ENCODE results near the gene MARS1.

MARS1 gene

DNA sequence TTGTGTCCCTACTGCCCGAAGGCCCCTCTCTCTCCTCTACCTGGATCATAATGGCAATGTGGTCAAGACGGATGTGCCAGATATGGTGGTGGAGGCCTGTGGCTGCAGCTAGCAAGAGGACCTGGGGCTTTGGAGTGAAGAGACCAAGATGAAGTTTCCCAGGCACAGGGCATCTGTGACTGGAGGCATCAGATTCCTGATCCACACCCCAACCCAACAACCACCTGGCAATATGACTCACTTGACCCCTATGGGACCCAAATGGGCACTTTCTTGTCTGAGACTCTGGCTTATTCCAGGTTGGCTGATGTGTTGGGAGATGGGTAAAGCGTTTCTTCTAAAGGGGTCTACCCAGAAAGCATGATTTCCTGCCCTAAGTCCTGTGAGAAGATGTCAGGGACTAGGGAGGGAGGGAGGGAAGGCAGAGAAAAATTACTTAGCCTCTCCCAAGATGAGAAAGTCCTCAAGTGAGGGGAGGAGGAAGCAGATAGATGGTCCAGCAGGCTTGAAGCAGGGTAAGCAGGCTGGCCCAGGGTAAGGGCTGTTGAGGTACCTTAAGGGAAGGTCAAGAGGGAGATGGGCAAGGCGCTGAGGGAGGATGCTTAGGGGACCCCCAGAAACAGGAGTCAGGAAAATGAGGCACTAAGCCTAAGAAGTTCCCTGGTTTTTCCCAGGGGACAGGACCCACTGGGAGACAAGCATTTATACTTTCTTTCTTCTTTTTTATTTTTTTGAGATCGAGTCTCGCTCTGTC is 31.0 kb upstream of the MARS1 start:
- FAIRE-seq (no peak), DNase-seq (ENCODE audit: low spot score) (no peak)

DNA sequence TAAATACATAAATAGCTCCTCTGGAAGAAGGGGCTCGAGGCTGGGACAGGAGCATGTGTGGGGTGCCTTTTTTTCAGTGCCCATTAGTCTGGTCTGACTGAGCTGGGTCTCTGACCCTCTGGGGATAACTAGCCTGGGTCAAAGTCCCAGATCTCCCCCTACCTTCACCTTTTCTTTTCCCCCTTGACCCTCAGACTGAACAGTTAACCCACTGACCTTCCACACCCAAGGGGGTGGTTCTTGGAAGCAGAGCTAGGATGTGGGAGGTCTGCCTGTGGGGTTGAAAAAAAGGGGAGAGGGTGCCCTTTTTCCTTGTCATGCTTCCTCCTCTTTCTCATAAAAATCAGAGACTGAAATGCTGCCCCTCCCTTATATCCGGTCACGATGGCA is 29.2 kb upstream of the MARS1 start:
- DNase-seq (ENCODE audit: low spot score) = no peak

DNA sequence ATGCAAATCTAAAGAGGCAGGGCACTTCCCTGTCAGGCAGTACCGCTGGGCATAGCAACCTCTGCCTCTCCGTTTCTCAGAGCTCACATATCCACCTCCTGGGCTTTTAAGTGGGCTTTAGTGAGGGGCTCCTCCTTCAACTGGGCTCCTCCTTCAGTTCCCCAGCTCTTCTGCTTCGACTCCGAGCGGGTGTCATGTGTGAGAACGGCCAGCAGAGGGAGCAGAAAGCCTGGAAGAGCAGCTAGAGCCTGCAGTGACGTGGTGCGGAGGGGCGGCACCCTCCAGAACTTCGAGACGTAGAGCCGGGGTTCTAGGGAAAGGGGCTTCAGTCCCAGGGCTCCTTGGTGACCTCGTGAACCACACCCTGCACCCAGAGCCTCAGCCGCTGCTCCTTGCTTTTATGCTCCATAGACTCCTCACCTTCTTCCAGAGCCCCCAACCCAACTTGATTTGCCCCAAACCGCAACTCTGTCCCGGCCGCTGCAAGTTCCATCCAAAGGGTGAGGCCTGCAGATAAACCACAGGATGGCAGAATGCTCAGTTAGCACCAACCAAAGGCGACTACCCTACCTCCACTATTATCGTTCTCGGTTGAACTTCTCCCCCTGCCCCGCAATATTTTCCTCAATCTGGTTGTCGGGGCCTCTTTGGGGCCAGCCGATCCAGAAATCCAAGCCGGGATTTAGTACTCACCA is 28.7 kb upstream of the MARS1 start:
- DNase-seq (ENCODE audit: low spot score) = peak; percentile 90
- no peak for FAIRE-seq

More for the DNA sequence above, 29.2 kb upstream of the MARS1 start:
- no peak for FAIRE-seq

DNA sequence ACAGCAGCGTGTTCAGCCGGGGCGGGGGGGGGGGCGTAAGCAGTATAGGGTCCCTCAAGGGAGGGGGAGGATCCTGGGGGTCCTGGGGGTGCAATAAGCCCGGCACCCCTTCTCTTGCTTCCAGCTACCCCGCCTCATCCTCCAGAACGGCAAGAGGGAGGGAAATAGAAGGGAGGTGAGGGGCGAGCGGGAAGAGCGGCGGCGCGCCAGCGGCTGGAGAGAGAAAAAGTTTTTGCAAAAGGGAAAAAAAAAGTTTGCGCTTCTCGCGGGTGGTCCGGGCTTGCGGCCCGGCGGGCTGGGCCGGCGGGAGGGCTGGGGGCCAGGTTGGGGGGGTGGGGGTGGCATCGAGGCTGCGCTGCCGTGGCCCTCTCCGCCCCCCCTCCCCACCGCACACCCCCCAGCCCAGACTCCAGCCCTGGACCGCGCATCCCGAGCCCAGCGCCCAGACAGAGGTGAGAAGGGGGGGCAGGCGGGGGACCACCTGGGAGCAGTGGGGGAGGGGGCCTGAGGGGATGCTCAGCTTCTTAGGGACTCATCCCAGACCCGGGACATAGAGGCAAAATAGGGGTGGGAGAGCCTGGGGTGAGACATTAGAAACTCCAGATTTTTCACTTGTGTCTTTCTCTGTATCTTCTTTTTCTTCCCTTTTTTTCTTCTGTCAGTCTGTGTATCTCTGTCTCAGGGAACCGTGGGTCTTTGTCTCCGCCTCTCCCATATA is 28.0 kb upstream of the MARS1 start, which contains the start of gene GLI1:
TSS of gene GLI1 (plus strand) at position 36 of the 718 bp plus-strand sequence. CDS start 3,907 bp downstream, outside the sequence.
- FAIRE-seq (no peak), DNase-seq (ENCODE audit: low spot score) (no peak)

DNA sequence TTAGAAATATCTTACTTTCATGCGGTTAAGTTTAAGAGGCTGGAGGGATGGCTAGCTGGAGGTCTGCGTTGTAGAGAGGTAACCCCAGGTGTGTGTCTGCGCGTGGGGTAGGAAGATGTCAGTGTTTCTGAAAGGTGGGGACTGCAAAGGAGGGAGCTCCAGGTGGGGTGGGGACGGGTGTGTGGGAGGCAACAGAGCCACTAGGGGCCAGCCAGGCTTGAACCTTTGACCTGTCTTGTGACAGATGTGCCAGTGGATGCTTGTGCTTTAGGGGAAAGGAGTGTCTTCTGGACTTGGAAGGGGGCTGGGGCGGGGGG is 27.4 kb upstream of the MARS1 start:
- no peak for DNase-seq (ENCODE audit: low spot score)
- FAIRE-seq = no peak

DNA sequence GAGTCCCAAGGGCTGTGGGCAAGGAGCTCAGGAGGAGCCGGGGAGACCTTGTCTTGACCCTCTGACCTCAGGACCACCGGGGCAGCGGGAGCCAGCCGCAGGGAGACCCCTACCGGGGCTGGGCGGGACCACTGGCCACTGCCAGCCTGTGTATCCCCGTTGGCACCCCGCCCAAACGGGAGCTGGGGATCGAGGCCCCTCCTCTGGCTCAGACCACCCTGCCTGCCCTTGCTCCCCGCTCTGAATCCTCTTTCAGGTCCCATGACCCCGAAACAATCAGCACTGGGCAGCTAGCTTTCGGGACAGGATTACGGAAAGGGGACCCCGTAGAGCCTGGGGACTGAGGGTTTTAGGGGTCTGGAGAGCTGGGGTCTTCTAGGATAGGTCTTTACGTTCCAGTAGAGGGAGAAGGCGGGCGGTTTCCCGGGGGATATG is 27.0 kb upstream of the MARS1 start:
- no peak for DNase-seq (ENCODE audit: low spot score)
- no peak for FAIRE-seq

DNA sequence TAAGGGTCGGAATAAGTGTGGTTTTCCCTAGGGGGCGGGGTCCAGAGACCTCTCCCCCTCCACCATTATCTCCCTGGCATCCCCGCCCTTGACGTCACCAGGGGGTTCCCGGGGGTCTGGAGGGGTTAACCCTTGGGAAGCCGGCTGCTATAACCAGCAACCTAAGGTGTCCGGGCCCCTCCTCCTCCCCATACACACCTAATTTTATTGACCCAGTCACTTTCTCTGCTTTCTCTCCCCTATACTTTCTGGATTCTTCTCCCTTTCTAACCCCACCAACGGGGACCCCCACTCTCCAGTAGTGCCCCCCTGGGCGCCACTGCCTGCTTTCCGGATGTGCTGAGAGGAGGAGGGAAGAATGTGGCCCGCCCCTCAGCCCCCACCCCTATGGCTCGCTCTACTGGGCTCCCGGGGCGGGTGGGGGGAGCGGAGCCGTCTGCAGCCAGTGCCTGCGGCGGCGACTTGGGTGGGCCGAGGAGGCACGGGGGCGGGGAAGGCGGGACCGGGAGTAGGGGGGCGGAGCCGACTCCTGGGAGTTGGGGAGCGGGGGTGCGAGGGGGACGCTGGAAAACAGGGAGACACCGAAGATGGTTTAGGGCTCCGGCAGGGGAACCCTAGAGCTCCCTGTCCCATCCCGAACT is 26.5 kb upstream of the MARS1 start:
- DNase-seq (ENCODE audit: low spot score) = no peak
- no peak for FAIRE-seq

DNA sequence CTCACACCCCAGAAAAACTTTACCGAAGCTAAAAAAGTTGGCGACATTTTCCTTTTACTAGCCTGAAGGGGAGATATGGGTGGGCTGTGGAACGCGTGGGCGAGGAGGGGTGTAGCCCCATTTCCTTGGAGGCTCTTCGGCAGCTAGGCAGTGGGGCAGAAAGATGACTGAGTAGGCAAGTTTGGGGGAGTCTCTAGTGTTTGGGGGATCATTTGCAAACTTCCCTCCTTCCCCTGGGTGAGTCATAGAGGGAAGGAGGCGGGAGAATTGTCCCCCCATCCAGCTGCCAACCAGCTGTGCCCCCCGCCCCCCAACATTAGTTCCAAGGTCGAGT is 26.0 kb upstream of the MARS1 start:
- DNase-seq (ENCODE audit: low spot score) = no peak
- FAIRE-seq = no peak

DNA sequence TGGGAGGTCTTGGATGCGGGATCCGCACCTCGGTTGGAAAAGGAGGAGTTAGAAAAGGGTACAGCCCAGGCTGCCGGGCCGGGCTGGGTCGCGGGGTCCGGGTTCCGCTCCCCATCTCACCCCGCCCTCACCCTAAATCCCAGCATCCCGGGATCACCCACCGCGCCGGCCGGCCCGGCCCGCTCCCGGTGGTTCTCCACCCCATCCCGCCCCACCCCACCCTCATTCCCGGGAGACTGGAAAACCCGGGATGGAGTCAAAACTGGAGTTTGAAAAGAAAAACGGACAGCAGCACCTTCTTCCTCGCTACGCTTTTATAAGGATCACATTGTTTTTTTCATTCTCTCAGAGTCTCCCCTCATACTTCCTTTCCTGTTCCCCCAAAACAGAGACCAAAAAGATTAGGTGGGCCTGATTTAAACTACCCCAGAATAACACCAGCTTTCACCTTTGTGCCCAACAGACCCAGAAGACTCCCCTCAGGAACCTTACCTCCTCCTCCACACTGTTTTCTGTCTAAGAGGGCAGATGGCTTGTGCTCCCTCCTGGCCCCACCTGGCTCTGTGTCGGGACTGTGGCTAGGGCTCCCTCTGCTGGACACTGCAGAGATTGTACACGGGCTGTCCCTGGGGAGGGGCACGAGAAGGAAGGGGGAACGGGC is 25.5 kb upstream of the MARS1 start:
- FAIRE-seq = no peak
- peak; percentile 79 for DNase-seq (ENCODE audit: low spot score)

DNA sequence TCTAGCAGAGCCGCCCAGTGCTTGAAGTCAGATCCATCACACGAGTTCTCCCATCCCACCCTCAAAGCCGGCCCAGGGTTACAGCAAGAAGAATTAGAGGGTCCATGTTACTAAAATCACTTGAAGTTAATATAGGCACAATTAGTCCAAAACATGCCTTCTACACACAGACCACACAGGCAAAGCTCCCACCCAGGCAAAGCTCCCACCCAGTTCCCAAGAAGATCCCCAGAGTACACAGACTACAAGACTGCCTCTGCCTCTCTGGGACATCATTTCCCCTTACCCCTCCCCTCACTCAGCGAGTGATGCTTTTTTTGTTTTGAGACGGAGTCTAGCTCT is 25.0 kb upstream of the MARS1 start:
- FAIRE-seq (no peak), DNase-seq (ENCODE audit: low spot score) (no peak)

DNA sequence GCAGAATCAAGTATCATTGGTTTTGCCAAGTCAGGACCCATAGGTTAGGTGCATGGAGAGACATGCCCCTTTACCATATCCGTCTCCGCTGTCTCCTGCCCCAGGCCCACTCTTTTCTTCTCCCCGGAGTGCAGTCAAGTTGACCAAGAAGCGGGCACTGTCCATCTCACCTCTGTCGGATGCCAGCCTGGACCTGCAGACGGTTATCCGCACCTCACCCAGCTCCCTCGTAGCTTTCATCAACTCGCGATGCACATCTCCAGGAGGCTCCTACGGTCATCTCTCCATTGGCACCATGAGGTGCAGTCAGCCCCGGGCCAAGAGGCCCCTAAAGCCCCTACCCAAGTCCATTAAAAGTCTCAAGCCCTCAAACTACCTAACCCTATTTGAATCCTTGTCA is 23.3 kb upstream of the MARS1 start:
- DNase-seq (ENCODE audit: low spot score) (no peak), FAIRE-seq (no peak)

DNA sequence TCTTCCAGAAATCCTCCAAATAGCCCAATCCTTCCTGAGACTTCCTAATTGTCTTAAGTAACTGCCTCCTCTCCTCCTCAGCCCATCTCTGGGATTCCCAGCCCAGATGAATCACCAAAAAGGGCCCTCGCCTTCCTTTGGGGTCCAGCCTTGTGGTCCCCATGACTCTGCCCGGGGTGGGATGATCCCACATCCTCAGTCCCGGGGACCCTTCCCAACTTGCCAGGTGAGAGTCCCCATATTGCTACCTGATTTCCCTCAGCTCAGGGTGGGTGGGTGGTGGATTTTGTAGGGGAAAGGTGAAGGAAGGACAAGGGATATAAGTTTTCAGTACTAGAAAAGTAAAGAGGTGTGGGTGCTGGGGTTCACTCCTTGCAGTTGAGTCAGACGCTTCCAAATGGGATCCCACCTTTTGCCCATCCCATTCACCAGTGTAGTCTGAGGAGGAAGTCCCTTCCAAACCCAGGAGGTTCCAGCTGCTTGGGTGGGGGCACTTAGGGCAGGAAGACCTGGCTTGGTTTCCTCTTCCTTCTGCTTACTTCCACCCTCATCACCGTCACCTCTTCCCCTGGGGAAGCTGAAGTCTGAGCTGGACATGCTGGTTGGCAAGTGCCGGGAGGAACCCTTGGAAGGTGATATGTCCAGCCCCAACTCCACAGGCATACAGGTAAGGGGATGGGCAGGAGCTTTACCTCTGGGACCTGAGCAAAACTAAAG is 22.7 kb upstream of the MARS1 start:
- FAIRE-seq = no peak
- DNase-seq (ENCODE audit: low spot score) = no peak

DNA sequence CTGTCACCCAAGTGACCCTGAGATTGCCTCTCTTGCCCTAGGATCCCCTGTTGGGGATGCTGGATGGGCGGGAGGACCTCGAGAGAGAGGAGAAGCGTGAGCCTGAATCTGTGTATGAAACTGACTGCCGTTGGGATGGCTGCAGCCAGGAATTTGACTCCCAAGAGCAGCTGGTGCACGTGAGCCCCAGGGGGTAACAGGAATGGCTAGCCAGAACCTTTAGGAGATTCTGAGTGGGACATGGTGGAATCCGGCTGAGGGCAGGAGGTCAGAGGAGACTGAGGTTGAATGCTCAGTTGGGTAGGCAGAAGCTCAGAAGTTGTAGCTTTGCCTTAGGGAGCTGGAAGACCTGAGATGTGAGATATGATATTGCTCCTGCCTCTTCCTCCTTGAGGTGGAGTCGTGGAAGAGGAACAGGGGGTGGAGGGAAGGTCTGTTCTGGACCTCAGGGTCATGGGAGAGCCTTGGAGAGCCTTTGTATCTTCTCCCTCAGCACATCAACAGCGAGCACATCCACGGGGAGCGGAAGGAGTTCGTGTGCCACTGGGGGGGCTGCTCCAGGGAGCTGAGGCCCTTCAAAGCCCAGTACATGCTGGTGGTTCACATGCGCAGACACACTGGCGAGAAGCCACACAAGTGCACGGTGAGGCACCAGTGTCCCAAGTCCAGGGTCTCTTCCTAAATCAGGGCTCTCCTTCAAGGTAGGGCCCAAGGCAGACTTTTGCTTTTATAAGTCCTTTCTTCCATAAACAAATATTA is 21.9 kb upstream of the MARS1 start:
- DNase-seq (ENCODE audit: low spot score) (no peak), FAIRE-seq (no peak)

DNA sequence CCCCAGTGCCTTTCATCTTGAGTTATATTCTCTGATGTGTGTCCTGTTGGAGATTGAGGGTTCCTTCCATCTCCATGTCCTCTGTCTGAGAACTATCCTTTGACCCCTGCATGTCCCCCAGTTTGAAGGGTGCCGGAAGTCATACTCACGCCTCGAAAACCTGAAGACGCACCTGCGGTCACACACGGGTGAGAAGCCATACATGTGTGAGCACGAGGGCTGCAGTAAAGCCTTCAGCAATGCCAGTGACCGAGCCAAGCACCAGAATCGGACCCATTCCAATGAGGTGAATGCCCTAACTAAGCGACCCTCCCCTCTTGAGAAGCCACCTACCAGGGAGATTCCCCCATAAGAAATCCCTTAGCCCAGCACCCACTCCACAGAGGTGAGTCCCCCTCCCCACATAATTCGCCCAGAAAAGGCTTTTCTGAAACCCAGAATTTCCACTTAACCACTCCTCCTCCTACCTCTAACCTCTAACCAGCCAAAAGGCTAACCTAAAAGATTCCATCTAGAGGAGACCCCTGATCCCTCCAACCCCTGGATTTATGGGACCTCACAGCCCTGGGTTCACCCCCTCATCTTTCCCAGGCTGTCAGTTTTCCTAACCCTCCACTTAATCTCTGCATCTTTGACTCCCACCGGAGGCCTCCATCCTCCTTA is 20.5 kb upstream of the MARS1 start:
- FAIRE-seq (no peak), DNase-seq (ENCODE audit: low spot score) (no peak)

DNA sequence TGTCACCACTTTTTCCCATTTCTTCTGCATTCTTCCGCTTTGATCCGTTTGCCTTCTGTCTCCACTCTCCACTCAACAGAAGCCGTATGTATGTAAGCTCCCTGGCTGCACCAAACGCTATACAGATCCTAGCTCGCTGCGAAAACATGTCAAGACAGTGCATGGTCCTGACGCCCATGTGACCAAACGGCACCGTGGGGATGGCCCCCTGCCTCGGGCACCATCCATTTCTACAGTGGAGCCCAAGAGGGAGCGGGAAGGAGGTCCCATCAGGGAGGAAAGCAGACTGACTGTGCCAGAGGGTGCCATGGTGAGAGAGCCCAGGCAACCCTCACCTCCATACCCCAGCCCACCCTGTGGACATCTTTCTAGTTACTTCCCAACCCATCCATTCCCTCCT is 20.0 kb upstream of the MARS1 start:
- FAIRE-seq (no peak), DNase-seq (ENCODE audit: low spot score) (no peak)

DNA sequence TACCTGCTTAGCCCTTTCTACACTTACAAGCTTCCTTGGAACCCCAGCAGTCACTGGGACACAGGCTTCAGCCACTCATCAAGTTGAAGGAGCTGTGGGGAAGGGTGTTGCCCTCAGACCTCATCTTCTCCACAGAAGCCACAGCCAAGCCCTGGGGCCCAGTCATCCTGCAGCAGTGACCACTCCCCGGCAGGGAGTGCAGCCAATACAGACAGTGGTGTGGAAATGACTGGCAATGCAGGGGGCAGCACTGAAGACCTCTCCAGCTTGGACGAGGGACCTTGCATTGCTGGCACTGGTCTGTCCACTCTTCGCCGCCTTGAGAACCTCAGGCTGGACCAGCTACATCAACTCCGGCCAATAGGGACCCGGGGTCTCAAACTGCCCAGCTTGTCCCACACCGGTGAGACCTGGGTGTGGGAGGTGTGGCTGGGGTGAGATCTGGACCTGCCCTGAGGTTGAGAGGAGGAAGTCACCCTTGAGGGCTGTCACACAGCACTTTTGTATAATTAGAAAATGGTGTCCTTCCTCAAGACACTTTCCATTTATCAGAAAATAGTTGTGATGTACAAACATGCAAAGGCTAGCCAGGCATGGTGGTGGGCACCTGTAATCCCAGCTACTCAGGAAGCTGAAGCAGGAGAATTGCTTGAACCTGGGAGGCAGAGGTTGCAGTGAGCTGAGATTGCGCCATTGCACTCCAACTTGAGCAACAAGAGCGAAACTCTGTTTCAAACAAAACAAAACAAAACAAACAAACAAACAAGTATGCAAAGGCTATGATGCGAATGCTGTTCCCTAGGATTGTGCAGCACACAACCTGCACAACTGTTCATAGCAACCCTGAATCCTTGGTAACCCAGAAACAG is 18.3 kb upstream of the MARS1 start:
- DNase-seq (ENCODE audit: low spot score) (no peak), FAIRE-seq (no peak)

DNA sequence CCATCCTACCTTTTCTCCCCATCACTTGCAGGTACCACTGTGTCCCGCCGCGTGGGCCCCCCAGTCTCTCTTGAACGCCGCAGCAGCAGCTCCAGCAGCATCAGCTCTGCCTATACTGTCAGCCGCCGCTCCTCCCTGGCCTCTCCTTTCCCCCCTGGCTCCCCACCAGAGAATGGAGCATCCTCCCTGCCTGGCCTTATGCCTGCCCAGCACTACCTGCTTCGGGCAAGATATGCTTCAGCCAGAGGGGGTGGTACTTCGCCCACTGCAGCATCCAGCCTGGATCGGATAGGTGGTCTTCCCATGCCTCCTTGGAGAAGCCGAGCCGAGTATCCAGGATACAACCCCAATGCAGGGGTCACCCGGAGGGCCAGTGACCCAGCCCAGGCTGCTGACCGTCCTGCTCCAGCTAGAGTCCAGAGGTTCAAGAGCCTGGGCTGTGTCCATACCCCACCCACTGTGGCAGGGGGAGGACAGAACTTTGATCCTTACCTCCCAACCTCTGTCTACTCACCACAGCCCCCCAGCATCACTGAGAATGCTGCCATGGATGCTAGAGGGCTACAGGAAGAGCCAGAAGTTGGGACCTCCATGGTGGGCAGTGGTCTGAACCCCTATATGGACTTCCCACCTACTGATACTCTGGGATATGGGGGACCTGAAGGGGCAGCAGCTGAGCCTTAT is 17.4 kb upstream of the MARS1 start:
- FAIRE-seq (no peak), DNase-seq (ENCODE audit: low spot score) (no peak)

DNA sequence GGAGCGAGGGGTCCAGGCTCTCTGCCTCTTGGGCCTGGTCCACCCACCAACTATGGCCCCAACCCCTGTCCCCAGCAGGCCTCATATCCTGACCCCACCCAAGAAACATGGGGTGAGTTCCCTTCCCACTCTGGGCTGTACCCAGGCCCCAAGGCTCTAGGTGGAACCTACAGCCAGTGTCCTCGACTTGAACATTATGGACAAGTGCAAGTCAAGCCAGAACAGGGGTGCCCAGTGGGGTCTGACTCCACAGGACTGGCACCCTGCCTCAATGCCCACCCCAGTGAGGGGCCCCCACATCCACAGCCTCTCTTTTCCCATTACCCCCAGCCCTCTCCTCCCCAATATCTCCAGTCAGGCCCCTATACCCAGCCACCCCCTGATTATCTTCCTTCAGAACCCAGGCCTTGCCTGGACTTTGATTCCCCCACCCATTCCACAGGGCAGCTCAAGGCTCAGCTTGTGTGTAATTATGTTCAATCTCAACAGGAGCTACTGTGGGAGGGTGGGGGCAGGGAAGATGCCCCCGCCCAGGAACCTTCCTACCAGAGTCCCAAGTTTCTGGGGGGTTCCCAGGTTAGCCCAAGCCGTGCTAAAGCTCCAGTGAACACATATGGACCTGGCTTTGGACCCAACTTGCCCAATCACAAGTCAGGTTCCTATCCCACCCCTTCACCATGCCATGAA is 16.8 kb upstream of the MARS1 start:
- FAIRE-seq (no peak), DNase-seq (ENCODE audit: low spot score) (no peak)
